ENCODE data around the gene PAOX.

Gene PAOX

GRCh38 chr10:133405272-133405671, 26.2 kb downstream of the PAOX start:
- Histone ChIP-seq H2AFZ (ENCODE audit: low read length) (no peak overlapping the region), H3K36me3 (ENCODE audit: insufficient read depth, low read length) (peaks cover 97% of the 10 kb centered on the region), H3K27me3 (ENCODE audit: insufficient read depth, low read length) (no peaks in the 10 kb centered on the region), H3K79me2 (ENCODE audit: insufficient read depth, low read length) (peaks cover 39% of the 10 kb centered on the region), H3K27ac (ENCODE audit: low read depth, low read length, poor library complexity, severe bottlenecking) (no peak overlapping the region), H3K4me3 (ENCODE audit: low read depth, low read length, poor library complexity, severe bottlenecking) (no peak overlapping the region), H3K4me2 (ENCODE audit: low read length) (no peak overlapping the region), H4K20me1 (ENCODE audit: insufficient read depth, low read length) (no peaks in the 10 kb centered on the region), H3F3A (ENCODE audit: insufficient read depth, low read length) (no peaks in the 10 kb centered on the region), H3K9me2 (ENCODE audit: low read depth, low read length) (no peaks in the 10 kb centered on the region), H3K9ac (ENCODE audit: low read length) (no peak overlapping the region), H3K9me3 (ENCODE audit: low read length) (peaks cover 9% of the 10 kb centered on the region; the same call in 1 of the 2 replicates), H3K4me1 (ENCODE audit: insufficient read depth, low read length, severe bottlenecking) (peaks cover 10% of the 10 kb centered on the region)
- TF ChIP-seq, protein P1, sequence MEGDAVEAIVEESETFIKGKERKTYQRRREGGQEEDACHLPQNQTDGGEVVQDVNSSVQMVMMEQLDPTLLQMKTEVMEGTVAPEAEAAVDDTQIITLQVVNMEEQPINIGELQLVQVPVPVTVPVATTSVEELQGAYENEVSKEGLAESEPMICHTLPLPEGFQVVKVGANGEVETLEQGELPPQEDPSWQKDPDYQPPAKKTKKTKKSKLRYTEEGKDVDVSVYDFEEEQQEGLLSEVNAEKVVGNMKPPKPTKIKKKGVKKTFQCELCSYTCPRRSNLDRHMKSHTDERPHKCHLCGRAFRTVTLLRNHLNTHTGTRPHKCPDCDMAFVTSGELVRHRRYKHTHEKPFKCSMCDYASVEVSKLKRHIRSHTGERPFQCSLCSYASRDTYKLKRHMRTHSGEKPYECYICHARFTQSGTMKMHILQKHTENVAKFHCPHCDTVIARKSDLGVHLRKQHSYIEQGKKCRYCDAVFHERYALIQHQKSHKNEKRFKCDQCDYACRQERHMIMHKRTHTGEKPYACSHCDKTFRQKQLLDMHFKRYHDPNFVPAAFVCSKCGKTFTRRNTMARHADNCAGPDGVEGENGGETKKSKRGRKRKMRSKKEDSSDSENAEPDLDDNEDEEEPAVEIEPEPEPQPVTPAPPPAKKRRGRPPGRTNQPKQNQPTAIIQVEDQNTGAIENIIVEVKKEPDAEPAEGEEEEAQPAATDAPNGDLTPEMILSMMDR (IDR thresholded peaks at IDR 0.05; ENCODE audit: low read length): no peak

GRCh38 chr10:133405844-133406527, 26.9 kb downstream of the PAOX start:
- no peaks in the 10 kb centered on the region for H3K9me2 ChIP-seq (ENCODE audit: low read depth, low read length)
- H3K36me3 ChIP-seq (ENCODE audit: insufficient read depth, low read length): peaks cover 98% of the 10 kb centered on the region
- H3K4me3 ChIP-seq (ENCODE audit: low read depth, low read length, poor library complexity, severe bottlenecking): no peak overlapping the region
- peaks cover 46% of the 10 kb centered on the region for H3K79me2 ChIP-seq (ENCODE audit: insufficient read depth, low read length)
- H3K27me3 ChIP-seq (ENCODE audit: insufficient read depth, low read length): no peaks in the 10 kb centered on the region
- TF ChIP-seq, protein P1 (IDR thresholded peaks at IDR 0.05; ENCODE audit: low read length): no peak
- TF ChIP-seq EZH2 (IDR thresholded peaks at IDR 0.05; ENCODE audit: borderline replicate concordance, low read length): no peak
- H3K9ac ChIP-seq (ENCODE audit: low read length): no peak overlapping the region
- H3F3A ChIP-seq (ENCODE audit: insufficient read depth, low read length): no peaks in the 10 kb centered on the region
- no peak overlapping the region; the same call in 1 of the 2 replicates for H3K4me2 ChIP-seq (ENCODE audit: low read length)
- H2AFZ ChIP-seq (ENCODE audit: low read length): no peak overlapping the region
- H4K20me1 ChIP-seq (ENCODE audit: insufficient read depth, low read length): no peaks in the 10 kb centered on the region
- H3K4me1 ChIP-seq (ENCODE audit: insufficient read depth, low read length, severe bottlenecking): peaks cover 10% of the 10 kb centered on the region
- H3K9me3 ChIP-seq (ENCODE audit: low read length): peaks cover 11% of the 10 kb centered on the region
- H3K27ac ChIP-seq (ENCODE audit: low read depth, low read length, poor library complexity, severe bottlenecking): peak overlapping the region; percentile 12

DNA sequence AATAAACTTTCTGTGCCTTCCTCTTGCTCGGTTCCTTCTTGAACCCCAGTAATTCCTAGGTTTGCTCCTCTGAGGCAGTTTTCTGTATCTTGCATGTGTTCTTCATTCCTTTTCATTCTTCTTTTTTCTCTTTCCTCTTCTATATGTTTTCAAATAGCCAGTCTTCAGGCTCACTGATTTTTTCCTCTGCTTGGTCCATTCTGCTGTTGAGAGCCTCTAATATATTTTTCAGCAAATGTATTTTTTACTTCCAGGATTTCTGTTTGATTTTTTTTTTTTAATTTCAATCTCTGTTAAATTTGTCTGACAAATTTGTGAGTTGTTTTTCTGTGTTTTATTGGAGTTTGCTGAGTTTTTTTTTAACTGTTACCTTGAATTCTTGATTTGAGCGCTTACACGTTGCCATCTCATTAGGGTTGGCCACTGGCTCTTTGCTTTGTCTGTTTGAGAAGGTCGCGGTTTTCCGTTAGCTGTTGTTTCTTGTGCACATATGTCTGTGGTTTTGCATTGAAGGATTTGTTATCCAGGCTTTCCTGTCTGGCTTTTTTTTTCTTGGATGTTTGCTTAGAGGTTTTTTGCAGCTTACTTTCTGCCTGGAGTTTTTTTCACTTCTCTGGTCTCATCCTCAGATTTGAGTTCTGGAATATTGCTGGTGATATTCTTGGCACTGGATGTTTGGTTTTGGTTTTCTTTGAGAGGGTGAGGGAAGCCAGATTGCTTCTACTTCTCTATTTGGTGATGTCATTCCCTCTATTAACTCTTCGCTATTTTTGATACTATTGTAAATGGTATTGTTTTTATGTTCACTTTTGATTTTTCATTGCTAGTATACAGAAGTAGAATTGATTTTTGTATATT, 32.7 kb downstream of the PAOX start:
- H3K9me2 ChIP-seq (ENCODE audit: low read depth, low read length): no peaks in the 10 kb centered on the region
- no peak overlapping the region for H3K4me2 ChIP-seq (ENCODE audit: low read length)
- H3K9ac ChIP-seq (ENCODE audit: low read length): no peak overlapping the region
- no peaks in the 10 kb centered on the region for H3K27me3 ChIP-seq (ENCODE audit: insufficient read depth, low read length)
- no peaks in the 10 kb centered on the region for H4K20me1 ChIP-seq (ENCODE audit: insufficient read depth, low read length)
- H3K36me3 ChIP-seq (ENCODE audit: insufficient read depth, low read length): peaks cover 84% of the 10 kb centered on the region
- H3K4me3 ChIP-seq (ENCODE audit: low read depth, low read length, poor library complexity, severe bottlenecking): no peak overlapping the region
- H2AFZ ChIP-seq (ENCODE audit: low read length): no peak overlapping the region
- peaks cover 41% of the 10 kb centered on the region for H3K79me2 ChIP-seq (ENCODE audit: insufficient read depth, low read length)
- TF ChIP-seq EZH2 (IDR thresholded peaks at IDR 0.05; ENCODE audit: borderline replicate concordance, low read length): no peak
- TF ChIP-seq, protein P1 (IDR thresholded peaks at IDR 0.05; ENCODE audit: low read length): no peak
- no peaks in the 10 kb centered on the region for H3K4me1 ChIP-seq (ENCODE audit: insufficient read depth, low read length, severe bottlenecking)
- H3K9me3 ChIP-seq (ENCODE audit: low read length): peaks cover 34% of the 10 kb centered on the region
- H3F3A ChIP-seq (ENCODE audit: insufficient read depth, low read length): no peaks in the 10 kb centered on the region
- no peak overlapping the region for H3K27ac ChIP-seq (ENCODE audit: low read depth, low read length, poor library complexity, severe bottlenecking)
